Endothelial cell of umbilical vein (primary cell): ENCODE results near the gene PPM1H. TPM values are rescaled to one million over a fixed set of nuclear protein-coding genes. Genes with fewer than 3 reads are reported as not detected.

ENCODE experiments used
- BruUV-seq: library from RNA; stranded (reverse); fragments of 400-500 nt; replicated peaks from 2 replicates; lab custom pipeline; 2021; lab: Mats Ljungman, UMichigan
- CTCF ChIA-PET: fragments of 300-600, 350-600 bp; sonication (Branson Sonifier 250); formaldehyde crosslinking; loops from one replicate; lab custom pipeline; 2021; ENCODE audit warnings: antibody characterized with exemption, inconsistent platforms; lab: Charles Lee
- POLR2A ChIA-PET: fragments of 300-600, 350-600 bp; sonication (Branson Sonifier 250); formaldehyde crosslinking; loops from one replicate; lab custom pipeline; 2021; ENCODE audit warnings: antibody characterized with exemption, inconsistent platforms; lab: Charles Lee
- DNase-seq: peaks from one replicate; pipeline ENCODE4 v3.0.0-alpha.2; 2011; ENCODE audit warnings: low read depth, low spot score
- FAIRE-seq: peaks from 2 replicates; lab custom pipeline; 2011; peaks lifted over from hg19 to GRCh38; lab: Jason Lieb, UNC
- H2AFZ ChIP-seq: 2 replicates; pipeline ENCODE4 v1.6.0; 2012; ENCODE audit warnings: low read depth, low read length, control low read depth, inconsistent platforms
- H3K27ac ChIP-seq: 2 replicates; pipeline ENCODE4 v1.5.1; 2011; ENCODE audit warnings: low read depth, mild to moderate bottlenecking, control low read depth, low read length, moderate library complexity; ENCODE audit not compliant: insufficient read depth
- H3K27me3 ChIP-seq, 2 experiments: 2 replicates each; pipeline versions ENCODE4 v1.6.0 to v1.6.1; 2011; ENCODE audit warnings: low read length in 2 of 2, mixed read lengths in 1 of 2; ENCODE audit not compliant: control insufficient read depth in 2 of 2, insufficient read depth in 2 of 2
- H3K36me3 ChIP-seq, 2 experiments: 2 replicates in 1 of 2; 3 replicates in 1 of 2; pipeline ENCODE4 v1.5.1; 2011; ENCODE audit warnings: low read length in 2 of 2, mild to moderate bottlenecking in 1 of 2, moderate library complexity in 1 of 2; ENCODE audit not compliant: control insufficient read depth in 2 of 2, insufficient read depth in 2 of 2; ENCODE audit errors: extremely low read depth in 1 of 2
- H3K4me1 ChIP-seq: 3 replicates; pipeline ENCODE4 v1.5.1; 2011; ENCODE audit warnings: mild to moderate bottlenecking, low read length; ENCODE audit not compliant: control insufficient read depth, insufficient read depth; ENCODE audit errors: extremely low read depth
- H3K4me2 ChIP-seq: 2 replicates; pipeline ENCODE4 v1.6.1; 2011; ENCODE audit warnings: low read length, control low read depth, mixed read lengths; ENCODE audit not compliant: insufficient read depth
- H3K4me3 ChIP-seq, 3 experiments: fragments of 200-600 bp in 1 of 3; sonication (generic), shearing (Covaris generic) in 1 of 3; replicated peaks in 1 of 3; 2 replicates each; pipeline ENCODE4 v1.5.1; 2011 to 2016; ENCODE audit warnings: control low read depth in 3 of 3, low read length in 3 of 3, mild to moderate bottlenecking in 2 of 3, inconsistent platforms in 1 of 3, low read depth in 1 of 3, moderate library complexity in 1 of 3; ENCODE audit not compliant: insufficient read depth in 1 of 3
- H3K79me2 ChIP-seq: 2 replicates; pipeline ENCODE4 v1.6.0; 2012; ENCODE audit warnings: low read length, inconsistent platforms; ENCODE audit not compliant: control insufficient read depth, insufficient read depth
- H3K9ac ChIP-seq: replicated peaks from 2 replicates; pipeline ENCODE3; 2011; ENCODE audit warnings: low read length, control low read depth; ENCODE audit not compliant: insufficient read depth; ENCODE audit errors: extremely low read depth
- H3K9me1 ChIP-seq: replicated peaks from 3 replicates; pipeline ENCODE4 v1.6.0; 2011; ENCODE audit warnings: mild to moderate bottlenecking, low read length; ENCODE audit not compliant: control insufficient read depth, insufficient read depth; ENCODE audit errors: extremely low read depth
- H3K9me3 ChIP-seq: replicated peaks from 2 replicates; pipeline ENCODE4 v1.5.1; 2012; ENCODE audit warnings: low read length, inconsistent platforms; ENCODE audit not compliant: control insufficient read depth, insufficient read depth
- H4K20me1 ChIP-seq: replicated peaks from 2 replicates; pipeline ENCODE3; 2011; ENCODE audit warnings: mild to moderate bottlenecking, low read length; ENCODE audit not compliant: control insufficient read depth, insufficient read depth; ENCODE audit errors: extremely low read depth
- EZH2 ChIP-seq: IDR thresholded peaks from 2 replicates; pipeline ENCODE4 v1.6.1; 2012; ENCODE audit warnings: borderline replicate concordance, low read depth, mild to moderate bottlenecking, moderate library complexity, low read length, inconsistent platforms; ENCODE audit not compliant: severe bottlenecking
- FOS ChIP-seq: IDR thresholded peaks from 2 replicates; pipeline ENCODE4 v1.6.1; 2011; ENCODE audit warnings: mild to moderate bottlenecking, low read length, moderate library complexity, borderline replicate concordance; ENCODE audit not compliant: insufficient read depth
- GATA2 ChIP-seq: IDR thresholded peaks from 2 replicates; pipeline ENCODE4 v1.7.0; 2011; ENCODE audit warnings: low read depth, mild to moderate bottlenecking, moderate library complexity, mixed read lengths, low read length; ENCODE audit not compliant: insufficient read length, insufficient read depth
- JUN ChIP-seq: IDR thresholded peaks from 2 replicates; pipeline ENCODE4 v1.6.1; 2011; ENCODE audit warnings: borderline replicate concordance, low read depth; ENCODE audit not compliant: insufficient read length, insufficient read depth
- MYC ChIP-seq: IDR thresholded peaks from one replicate; pipeline ENCODE4 v1.6.1; 2011; ENCODE audit warnings: mild to moderate bottlenecking, low read depth, low read length
- POLR2A ChIP-seq: IDR thresholded peaks from 2 replicates; pipeline ENCODE4 v1.6.1; 2012; ENCODE audit warnings: low read depth, mild to moderate bottlenecking, control low read depth, low read length
- POLR2AphosphoS5 ChIP-seq: IDR thresholded peaks from 2 replicates; pipeline ENCODE4 v1.6.1; 2012; ENCODE audit warnings: low read depth, mild to moderate bottlenecking, control low read depth, low read length, moderate library complexity; ENCODE audit not compliant: insufficient read depth
- dilution Hi-C: fragments of 300-500 bp; cut with MboI; formaldehyde crosslinking; loops from one replicate; pipeline ENCODE4 v1.15.0; 2019; ENCODE audit warnings: low sequenced_read_pairs; ENCODE audit not compliant: extremely low pct_ligation_motif_present
- intact Hi-C: fragments of 100-400 bp; cut with micrococcal nuclease; formaldehyde crosslinking; loops from one replicate; pipeline ENCODE4 v1.10.0; 2022
- polyA plus RNA-seq, 4 experiments: library from polyadenylated mRNA; depleted of rRNA in 3 of 4; stranded (reverse) in 3 of 4; unstranded in 1 of 4; fragments of >200 nt; gene quantifications; 2 replicates each; pipeline versions ENCODE4 v1.2.1 to v1.2.3, GENCODE V29; 2011 to 2012; ENCODE audit warnings: missing spikeins in 1 of 4
- total RNA-seq: library from RNA; stranded (reverse); gene quantifications from 2 replicates; pipeline ENCODE4 v1.2.3, GENCODE V29; 2021
- TF ChIP-seq, protein P1 (sequence below): IDR thresholded peaks from 2 replicates; pipeline ENCODE4 v1.6.1; 2011; ENCODE audit not compliant: insufficient read depth, insufficient read length
- TF ChIP-seq, protein P2 (sequence below), 2 donors: IDR thresholded peaks; 1 replicate in 1 of 2; 2 replicates in 1 of 2; pipeline ENCODE4 v1.5.1; 2011; ENCODE audit warnings: low read length in 2 of 2, mild to moderate bottlenecking in 2 of 2, moderate library complexity in 2 of 2, control low read depth in 1 of 2, inconsistent platforms in 1 of 2, low read depth in 1 of 2; ENCODE audit not compliant: insufficient read depth in 1 of 2; ENCODE audit errors: extremely low read depth in 1 of 2

Gene PPM1H
- total and polyA plus RNA-seq, 2 donors (not counting 3 experiments of a cell fraction or from before 2014, with no cell fraction given), result 1.0 to 7.2 TPM

DNA sequence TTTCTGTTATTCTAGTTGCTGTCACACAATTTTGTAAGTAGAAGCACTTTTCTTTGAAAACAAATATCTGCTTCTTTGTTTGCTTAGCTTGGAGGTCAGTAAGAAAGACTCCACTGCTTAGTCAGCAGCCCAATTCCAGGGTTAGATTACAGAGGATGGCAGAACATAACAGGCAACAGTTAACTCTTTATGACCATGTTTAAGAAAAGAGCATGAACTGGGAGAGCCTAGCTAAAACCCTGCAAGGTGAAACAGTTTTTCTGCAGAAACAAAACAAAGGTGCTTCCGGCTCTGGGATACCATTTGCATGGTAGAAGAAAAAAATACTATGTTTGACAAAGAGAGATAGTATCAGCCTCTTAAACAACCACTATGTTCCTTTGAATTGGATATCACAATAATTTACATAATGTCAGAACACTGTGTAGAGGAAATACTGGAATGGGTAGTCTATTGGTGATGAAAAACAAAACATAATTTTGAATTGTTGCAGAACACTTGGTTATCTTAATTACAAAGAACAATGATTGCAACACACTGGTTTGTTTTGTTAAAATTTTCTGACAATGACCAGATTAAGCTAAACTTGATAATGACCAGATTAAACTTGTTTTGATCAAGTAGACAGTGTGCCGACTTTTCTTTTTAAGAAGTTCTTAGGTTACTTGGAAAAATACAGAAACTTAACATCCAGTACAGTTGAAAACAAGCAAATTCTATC is 22.4 kb upstream of the PPM1H start:
- dilution Hi-C loops (no loop called here), intact Hi-C loops (no loop called here)
- Histone ChIP-seq H2AFZ (no peak overlapping the region), H3K9ac (no peak overlapping the region), H3K27me3 (peaks cover 0 to 4% of the 10 kb centered on the region in 2 experiments), H3K9me3 (no peaks in the 10 kb centered on the region), H3K79me2 (no peaks in the 10 kb centered on the region), H3K36me3 (no peaks in the 10 kb centered on the region), H3K4me1 (no peaks in the 10 kb centered on the region), H3K27ac (no peak overlapping the region), H4K20me1 (no peaks in the 10 kb centered on the region), H3K4me2 (no peak overlapping the region), H3K4me3 (no peak overlapping the region), H3K9me1 (no peaks in the 10 kb centered on the region)
- FAIRE-seq (no peak), DNase-seq (no peak)
- ChIA-PET CTCF (no interaction called here), POLR2A (no interaction called here)
- TF ChIP-seq, protein P1, sequence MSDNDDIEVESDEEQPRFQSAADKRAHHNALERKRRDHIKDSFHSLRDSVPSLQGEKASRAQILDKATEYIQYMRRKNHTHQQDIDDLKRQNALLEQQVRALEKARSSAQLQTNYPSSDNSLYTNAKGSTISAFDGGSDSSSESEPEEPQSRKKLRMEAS, result no peak
- TF ChIP-seq GATA2 (no peak), EZH2 (no peak), MYC (no peak), POLR2AphosphoS5 (no peak), POLR2A (no peak), JUN (no peak), FOS (no peak)
- TF ChIP-seq, protein P2, sequence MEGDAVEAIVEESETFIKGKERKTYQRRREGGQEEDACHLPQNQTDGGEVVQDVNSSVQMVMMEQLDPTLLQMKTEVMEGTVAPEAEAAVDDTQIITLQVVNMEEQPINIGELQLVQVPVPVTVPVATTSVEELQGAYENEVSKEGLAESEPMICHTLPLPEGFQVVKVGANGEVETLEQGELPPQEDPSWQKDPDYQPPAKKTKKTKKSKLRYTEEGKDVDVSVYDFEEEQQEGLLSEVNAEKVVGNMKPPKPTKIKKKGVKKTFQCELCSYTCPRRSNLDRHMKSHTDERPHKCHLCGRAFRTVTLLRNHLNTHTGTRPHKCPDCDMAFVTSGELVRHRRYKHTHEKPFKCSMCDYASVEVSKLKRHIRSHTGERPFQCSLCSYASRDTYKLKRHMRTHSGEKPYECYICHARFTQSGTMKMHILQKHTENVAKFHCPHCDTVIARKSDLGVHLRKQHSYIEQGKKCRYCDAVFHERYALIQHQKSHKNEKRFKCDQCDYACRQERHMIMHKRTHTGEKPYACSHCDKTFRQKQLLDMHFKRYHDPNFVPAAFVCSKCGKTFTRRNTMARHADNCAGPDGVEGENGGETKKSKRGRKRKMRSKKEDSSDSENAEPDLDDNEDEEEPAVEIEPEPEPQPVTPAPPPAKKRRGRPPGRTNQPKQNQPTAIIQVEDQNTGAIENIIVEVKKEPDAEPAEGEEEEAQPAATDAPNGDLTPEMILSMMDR (IDR thresholded peaks at IDR 0.05; ENCODE audit: extremely low read depth in 1 of 2, insufficient read depth in 1 of 2, low read depth in 1 of 2, low read length in 2 of 2), result no peak
- BruUV-seq, result no TSS peak
